HG03457 (cell line): ENCODE results near the gene LTBP1.

Experiments used
- ATAC-seq: cut with Tn5 transposase; IDR thresholded peaks from one replicate; pipeline ENCODE4 v1.9.1; 2021; ENCODE audit warnings: moderate number of reproducible peaks; ENCODE audit not compliant: unreplicated experiment

The LTBP1 gene

DNA sequence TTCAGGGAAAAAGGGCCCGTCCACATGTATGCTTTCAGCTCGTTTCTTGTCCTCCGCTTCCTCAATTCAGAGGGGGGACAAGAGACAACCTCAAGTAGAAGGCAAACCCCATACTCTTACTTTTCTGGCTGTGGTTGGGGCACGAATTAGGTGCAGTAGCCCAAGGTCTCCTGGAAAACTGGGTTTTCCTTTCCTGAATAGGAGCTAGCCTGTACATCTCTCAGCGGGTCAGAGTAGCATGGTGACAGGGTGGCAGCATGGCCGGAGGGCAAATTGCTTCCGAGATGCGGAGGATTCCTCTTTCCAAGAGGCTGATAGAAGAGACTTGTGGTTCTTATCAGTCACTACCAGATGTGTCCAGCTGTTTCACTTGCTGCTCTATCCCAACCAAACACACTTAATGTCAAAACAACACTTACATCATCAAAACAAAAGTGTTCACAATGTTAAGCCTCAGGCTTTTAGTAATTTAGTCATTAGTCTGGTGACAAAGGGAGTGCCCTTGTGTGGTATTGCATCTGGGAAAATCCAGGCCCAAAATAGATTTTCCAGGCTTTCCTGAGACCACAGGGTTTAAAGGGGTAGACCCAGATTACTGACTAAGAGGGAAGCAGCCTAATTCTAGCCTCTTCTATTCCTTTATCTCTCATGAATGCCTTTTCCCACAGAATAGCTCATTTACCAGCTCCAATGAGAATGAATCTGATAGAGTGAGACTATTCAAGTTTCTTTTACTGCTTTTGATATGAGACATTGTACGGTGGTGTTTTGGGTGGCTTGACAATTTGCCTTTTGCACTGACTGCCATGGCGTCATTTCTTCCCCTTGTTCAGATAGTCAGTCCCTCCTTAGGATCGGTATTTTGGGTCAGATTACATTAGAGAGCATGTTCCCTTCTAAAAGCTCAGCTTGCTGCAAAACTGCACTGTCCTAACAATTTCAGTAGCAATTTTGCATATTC lies 162.0 kb downstream of the LTBP1 start:
- ATAC-seq: no peak

DNA sequence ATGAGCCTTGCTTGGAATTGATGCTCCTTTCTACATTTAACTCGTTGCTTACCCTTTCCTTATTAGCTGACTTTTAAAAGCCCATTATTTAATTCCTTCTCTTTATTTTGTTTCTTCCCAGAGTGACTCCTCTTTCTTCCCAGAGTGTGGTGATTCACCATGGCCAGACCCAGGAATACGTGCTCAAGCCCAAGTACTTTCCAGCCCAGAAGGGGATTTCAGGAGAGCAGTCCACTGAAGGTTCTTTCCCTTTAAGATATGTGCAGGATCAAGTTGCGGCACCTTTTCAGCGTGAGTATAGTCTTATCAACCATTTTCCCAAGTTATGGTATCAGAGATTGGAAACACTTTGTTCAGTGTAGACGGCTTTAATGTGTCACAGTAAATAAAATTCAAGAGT lies 163.7 kb downstream of the LTBP1 start:
- no peak for ATAC-seq

DNA sequence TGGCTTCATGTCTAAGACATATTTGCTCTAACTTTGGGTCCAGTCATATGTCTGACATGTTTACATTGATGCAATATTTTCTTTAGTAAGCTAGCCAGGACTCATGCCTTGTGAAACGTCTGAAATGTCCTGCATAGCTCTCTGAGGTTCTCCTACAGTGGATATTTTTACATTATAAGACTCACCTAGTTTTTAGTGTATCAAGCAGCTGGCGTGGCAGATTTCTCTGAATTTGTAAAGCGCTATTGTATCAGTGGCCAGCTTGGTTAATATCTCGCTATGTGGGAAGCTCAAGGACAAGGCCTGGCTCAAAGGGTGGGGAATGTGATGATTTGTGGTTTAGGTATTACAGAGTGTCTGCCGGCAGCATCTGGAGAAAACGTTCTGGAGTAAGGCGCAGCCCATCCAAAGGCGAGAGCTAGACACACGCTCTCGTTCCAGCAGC lies 164.3 kb downstream of the LTBP1 start:
- ATAC-seq: no peak

DNA sequence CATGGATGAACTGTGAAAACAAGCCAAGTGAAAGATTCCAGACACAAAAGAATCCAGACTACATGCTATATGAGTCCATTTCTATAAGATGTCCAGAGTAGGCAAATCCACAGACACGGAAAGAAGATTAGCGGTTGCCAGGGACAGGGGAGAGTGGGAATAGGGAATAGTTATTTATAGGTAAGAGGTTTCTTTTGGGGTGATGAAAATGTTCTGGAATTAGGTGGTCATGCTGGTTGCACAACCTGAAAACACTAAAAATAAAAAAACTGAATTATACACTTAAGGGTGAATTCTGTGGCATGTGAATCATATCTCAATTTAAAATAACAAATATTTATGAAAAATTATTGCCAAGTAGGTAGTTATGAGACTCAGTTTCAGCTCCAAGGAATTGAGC lies 168.4 kb downstream of the LTBP1 start:
- ATAC-seq: no peak

DNA sequence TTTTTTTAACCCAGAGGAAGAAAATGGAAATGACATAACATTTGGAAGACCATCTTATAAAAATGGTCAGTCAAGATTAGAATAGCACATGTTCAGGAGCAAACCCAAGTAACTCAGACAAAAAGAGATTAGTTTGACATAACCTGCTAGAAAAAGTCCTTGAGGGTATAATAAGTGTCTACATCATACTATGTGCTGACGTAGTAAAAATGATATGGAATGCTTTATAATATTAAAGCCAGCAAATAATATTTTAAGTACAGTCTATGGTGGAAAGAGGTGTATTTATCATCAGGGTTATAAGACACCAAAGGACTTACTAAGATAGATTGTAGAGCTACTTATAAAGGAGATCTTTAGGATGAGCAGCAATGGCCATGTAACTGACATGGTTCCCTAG lies 169.0 kb downstream of the LTBP1 start:
- ATAC-seq: no peak

DNA sequence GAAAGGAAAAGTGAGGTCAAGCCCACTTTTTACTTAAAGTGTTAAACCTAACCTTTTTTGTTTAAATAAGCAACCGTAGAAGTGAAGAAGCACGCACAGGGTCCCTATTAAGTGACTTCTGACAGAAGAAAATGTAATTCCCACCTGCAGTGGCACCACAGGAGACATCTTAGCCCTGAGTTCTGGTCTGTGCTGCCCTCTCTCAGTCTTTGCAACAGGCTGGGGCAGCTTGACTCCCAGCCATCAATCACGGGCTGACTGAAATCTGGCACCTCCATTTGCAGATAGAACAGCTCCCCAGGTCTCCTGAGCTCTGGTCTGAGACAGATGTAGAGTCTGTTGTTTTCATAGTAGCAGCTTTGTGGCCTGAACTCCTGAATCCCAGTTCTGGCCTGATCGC lies 170.0 kb downstream of the LTBP1 start:
- ATAC-seq: no peak

DNA sequence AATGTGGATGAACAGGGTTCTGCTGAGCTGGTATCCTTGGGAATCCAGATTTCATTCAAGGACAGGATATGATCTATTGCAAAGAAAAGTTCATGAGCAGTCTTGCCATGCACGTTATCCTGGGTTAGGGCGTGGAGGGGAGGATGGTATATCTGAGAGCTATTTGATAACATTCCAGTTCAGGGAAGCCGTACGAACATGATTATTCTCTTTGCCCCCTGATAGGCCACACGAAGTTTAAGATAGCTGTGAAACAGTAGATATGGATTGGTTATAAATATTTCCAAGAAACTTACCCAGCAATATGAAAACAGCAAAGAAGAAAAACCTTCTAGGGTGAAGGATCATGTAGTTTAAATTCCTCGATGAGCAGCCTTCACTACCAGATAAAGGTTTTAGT lies 171.9 kb downstream of the LTBP1 start:
- ATAC-seq: no peak

DNA sequence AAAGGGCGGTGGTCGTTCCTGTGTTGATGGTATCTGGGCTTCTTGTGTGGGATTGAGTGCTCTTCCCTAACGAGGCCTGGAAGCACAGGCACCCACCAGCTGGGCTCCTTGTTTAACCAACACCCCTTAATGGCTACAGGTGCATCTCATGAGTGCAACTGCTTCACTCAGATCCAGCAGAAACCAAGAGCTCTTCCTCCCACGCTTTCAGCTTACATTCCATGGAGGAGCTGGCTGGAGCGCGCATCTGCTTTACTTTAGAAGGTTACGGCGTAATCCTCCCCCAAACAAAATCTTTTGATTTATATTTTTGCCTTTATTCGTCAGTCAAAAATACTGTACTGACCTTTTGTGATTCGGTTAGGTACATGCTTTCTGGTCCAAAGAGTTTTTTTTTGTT lies 174.7 kb downstream of the LTBP1 start:
- no peak for ATAC-seq

DNA sequence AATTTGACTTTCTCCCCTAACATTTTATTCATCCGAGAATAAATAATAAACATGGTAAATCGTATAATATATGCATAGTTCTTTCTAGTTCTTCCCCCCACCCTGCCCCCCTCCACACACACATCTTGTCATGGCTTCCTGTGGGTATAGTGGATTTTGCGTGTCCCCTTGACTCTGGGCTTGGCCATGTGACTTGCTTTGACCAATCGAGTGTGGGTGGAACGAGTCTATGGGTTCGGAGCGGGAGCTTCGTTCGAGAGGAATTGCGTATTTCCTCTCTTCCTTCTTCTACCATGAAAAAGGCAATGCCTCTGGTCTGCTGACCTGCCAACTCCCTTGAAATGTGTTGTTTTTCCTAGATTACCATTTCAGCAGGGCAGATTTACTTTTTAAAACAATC lies 175.2 kb downstream of the LTBP1 start:
- no peak for ATAC-seq

DNA sequence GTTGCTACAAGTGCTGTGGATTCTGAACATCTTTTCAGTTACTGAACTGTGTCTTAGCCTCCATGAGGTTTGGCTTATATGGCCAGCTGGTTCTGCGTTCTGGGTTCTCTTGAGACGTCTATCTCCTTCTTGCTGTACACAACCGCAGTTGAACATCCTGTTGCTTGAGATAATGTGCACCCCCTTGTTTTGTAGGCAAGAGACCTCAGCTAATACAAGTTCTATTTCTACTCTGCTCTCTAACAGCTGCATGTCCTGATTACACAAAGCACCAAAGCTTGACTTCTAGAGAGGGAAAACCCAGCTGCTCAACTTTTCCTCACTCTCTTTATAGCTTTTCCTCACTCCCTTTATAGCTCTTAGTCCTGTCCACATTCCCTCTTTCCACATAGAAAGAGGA lies 176.0 kb downstream of the LTBP1 start:
- no peak for ATAC-seq

DNA sequence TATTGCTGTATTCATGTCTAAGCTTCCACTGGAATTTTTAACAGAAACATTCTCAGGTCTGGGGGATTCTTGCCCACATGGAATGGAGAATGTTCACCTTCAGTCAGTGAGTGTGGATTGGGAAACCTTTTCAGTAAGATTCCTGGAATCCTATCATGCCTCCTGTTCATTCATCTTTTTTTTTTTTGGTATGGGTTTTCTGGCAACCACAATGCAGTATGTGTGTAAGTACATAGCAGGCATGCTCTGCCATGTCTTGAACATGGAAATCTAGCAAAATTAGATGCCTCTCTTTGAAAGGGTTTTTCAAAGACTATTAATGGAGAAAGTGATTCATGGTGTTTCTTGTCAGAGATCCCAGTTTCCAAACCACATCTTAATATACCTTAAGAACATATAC lies 176.5 kb downstream of the LTBP1 start:
- ATAC-seq: no peak

DNA sequence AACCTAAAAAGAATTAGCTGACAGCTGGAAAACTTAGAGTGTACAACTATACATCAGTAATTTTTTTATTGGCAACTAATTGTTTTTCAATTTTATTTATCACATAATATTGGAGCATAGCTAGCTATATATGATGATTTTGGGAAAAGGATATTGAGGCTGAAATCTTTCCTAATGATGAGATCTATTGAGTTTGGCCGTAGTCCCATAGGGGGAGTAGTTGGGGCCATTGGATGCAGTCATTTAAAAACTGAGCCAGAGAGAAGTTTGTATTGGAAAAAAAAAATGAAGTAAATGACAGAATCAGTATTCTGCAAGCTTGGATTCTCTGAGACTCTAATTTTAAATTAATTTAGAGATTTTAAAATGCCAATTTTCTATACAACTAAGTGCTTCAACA lies 179.8 kb downstream of the LTBP1 start:
- ATAC-seq: no peak

DNA sequence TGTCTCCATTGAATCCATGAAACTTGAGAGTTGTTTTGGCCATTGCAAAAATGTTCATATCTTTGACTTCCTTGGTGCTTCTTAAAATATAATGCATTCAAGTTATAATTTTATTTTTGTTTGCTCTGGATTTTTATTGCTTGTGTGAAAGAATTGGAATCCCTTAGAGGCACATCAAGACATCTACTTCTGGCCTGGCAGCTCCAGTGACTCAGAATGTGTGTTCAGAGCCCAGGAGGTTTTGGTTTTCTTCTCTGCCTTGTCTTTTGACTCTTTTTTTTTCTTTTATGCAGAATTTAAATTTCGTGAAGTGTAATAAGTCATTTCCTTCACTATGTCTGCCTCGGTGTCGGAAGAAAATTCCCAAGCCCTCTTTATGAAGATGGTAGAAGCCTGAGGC lies 180.2 kb downstream of the LTBP1 start:
- no peak for ATAC-seq

DNA sequence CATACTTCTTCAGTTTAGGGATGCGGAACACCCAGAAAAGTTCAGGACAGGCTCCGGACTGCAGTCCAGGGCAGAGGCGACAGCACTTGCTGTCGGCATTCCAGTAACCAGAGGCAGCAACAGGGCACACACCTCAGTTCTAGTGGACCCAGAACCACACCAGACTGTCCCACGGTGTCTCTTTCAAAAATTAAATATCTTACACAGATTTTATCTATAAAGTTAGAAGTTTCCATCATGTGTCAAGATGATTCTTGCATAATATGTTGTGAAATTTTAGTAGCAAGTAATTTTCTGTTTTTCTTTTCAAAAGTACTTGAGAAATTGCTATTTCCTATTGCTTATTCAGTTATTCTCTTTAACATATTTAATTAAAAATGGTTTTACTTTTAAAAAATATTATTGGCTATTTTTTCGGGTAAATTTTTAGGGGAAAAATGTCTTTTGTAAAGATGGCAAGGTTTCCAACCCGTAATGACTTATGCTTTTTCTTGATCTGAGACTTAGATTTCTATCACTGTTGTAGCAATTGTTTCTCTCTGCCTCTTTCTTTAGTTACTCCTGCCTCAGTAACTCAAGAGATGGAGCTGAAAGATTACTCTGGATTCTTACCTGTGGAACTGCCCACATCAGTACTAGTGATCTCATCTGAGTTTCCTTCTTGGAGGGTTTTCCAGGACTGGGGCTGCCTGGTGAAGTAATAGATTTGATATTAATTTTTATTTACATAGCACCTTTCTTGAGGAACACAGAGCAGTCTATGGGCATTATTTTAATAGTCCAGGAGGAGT lies 182.7 kb downstream of the LTBP1 start:
- ATAC-seq: no peak

DNA sequence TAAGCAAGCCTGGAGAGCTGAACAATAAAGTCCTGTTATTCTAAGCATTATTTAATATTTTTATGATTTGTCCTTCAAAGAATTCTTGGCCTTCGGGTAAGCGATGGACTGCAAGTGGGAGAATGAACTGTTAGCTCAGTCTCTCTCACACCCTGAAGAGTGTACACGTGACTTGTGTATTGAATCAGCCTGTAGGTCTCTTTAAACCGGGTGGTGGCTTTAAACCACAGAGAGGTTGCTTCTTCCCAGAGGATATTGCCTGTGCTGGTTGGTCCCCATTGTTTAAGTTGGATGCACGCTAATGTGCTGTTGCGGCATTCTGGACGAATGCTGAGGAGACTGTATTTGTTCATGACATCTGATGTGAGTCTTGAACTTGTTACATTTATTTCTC lies 183.3 kb downstream of the LTBP1 start:
- no peak for ATAC-seq

DNA sequence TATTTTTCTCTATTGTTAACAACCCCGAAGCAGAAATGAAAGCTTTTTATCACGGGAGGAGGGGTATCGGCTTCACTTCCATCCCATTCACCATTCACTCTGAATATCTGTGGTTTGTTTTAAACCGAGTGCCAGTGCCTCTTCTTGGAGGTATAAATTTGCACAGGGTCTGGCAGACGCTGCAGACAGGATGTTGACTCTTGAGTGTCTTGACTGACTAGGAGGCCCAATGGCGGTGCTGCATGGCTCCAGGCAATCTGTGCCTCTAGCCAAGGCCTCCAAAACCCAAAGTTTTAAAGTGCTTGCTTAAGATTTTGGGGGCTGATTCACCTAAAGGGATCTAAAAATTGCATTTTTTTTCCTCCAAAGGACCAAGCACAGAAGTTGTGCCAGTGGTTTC lies 183.8 kb downstream of the LTBP1 start:
- no peak for ATAC-seq

DNA sequence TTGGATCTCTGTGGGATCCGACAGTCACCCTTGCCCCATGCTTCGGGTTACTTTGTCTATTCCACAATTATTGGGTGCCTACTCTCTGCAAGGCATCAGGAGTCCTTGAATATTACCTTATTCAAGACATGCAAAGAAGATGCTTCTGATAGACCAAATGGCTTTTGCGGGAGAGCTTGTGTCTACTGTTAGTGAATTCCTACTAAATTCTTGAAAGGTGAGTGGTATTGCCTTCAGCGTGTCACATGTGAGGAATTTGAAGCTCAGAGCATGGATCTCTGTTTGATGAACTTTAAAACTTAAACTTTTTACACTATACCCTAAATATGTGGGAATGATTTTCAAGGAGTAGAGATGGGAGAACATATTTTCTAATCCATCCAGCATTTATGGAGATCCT lies 184.4 kb downstream of the LTBP1 start:
- ATAC-seq: no peak

DNA sequence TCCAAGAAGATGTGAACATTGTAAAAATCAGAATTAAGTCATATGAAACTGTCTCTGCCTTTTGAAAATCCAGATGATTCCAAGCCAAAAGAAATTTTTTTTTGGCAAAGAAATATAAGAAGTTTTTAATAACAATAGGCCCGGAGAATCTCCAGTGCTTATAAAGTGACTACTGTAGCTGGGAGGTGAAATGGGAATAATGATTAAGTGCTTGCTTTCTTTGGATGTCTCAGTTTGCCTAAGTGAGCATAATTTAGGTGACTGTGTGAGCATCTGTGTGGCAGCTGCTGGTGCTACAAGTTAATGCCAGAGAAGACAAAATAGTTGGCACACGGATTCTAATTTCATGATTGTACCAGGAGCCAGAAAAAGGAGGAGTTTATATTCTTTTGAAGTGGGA lies 185.0 kb downstream of the LTBP1 start:
- no peak for ATAC-seq

DNA sequence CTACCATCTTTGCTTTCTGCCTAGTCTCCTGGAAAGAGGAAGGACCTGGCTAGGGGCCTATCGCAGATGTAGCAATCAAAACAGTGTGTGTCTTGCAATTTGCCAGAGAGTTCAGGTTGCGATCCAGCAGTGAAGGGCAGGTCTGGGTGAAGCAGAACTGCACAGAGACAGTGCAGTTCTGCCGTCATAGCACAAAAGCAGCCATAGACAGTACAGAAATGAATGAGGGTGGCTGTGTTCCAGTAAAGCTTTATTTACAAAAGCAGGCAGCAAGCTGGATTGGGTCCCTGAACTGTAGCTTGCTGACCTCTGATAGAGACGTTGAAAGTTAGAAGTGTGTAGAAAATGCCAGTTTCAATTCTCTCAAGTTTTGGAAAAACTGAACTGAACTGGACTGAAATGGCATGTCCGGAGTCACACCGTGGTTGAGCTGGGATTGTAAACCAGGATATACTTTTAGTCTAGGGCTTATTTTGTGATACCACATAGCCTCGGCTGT lies 186.8 kb downstream of the LTBP1 start:
- no peak for ATAC-seq

DNA sequence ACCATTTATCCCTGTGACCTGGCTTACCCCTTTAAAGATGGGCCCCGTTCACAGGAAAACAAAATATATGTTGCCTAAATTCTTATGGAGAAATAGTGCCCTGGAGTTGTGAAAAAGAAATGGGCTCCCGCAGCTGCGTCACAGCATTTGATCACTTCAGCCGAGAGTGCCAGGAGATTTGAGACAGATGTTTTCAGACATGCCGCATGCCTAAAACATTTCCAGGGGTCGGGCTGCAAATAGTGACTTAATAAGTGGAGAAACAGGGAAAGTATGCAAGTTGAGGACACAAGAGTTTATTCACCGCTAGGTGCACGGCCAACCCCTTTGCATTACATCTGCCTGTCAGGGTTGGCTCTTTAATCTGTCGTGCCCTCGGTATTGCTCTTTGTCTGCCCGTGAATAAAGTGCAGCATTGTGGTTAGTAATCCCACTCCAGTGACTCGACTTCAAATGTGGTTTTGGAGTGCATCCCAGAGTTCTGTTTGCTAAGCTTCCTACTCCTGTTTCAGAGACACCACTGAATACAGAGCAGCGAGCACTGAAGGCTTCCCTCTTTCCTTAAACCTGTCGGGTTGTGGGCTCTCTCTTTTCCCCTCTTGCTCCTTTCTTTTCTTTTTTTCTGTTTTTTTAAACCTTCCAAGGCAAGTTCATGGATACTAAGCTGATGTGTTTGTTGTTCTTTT lies 187.5 kb downstream of the LTBP1 start:
- no peak for ATAC-seq

DNA sequence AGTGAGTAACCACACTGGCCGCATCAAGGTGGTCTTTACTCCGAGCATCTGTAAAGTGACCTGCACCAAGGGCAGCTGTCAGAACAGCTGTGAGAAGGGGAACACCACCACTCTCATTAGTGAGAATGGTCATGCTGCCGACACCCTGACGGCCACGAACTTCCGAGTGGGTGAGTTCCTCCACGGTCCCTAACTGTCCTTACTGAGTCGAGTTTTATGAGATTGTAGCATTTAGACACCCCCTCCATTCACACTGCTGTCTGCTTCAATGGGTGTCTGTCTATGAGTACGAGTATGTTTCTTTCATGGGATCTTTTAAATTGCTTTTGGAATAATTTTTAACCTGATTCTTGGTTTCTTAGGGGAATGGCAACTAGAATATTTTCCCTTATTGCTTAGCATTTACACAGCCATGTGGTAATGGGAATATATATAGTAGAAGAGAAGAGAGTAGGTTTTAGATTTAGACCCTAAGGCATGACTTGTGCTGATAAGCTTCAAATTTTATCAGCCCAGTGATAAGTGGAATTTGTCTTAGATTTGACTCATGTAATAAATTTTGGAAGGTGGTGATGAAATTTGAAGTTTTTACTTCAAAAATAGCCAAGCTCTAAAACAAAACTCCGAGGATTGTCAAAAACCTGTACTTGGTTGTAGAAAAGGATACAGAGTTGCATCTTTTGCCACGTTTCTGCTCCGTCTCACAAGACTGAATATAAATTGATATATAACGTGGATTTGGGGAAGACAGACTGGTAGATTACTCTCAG lies 188.2 kb downstream of the LTBP1 start:
- no peak for ATAC-seq
